Stimulated activated CD4-positive, alpha-beta T cell treated with anti-CD3 and anti-CD28 coated beads, Interleukin-4, amount 100 ng/mL, for 1 hour (primary cell): ENCODE measurements around the gene ELOF1.
A peak's percentile ranks its signal among the peaks of the same experiment; 100 is the strongest.

Experiments used
- DNase-seq: peaks from one replicate; pipeline ENCODE4 v3.0.0-alpha.2; 2020

Gene ELOF1

GRCh38 chr19:11534538-11534937 lies 24.5 kb downstream of the ELOF1 start:
- no peak for DNase-seq

- peak; percentile 46 for DNase-seq
Observed at GRCh38 chr19:11530432-11530831, 28.6 kb downstream of the ELOF1 start.

- DNase-seq, result peak; percentile 92
Observed at GRCh38 chr19:11528551-11529341, 30.3 kb downstream of the ELOF1 start, which contains the start of gene ECSIT. Gene ECSIT, minus strand, starts transcription at chr19:11529134. Its CDS starts 9,964 bp downstream, at chr19:11519170.

DNA sequence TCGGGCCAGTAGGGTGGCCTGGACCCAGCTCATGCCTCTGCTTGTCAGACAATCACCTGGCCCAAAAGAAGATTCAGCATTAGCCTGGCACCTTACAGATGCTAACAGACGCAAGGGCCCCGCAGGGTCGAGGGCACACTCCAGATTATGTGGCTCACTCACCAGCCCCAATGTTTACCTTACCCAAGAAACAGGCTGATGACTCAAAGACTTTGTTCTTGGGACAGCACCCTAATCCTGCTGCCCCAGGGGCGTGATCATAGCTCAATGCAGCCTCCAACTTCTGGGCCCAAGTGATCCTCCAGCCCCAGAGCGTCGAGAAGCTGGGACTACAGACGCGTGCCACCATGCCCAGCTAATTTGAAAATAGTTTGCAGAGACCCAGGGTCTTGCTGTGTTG lies 39.9 kb downstream of the ELOF1 start:
- DNase-seq, result no peak

DNA sequence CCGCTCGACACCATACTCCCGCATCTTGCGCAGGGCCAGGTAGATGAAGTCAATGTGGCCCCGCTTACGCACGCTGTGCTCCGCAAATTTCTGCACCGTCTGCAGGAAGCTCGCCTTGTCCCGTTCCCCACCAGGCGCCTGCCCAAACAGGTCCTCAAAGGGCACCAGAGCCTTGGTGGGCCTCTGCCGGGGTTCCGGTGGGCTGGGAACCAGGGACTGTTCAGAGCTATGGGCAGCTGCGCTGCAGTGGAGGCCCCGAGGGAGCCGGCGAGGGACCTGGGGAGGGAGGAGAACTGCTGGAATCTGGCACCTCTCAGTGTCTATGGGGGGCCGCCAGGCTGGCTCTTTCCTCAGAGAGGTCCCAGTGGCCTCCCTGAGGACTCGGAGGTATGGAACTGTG lies 45.1 kb downstream of the ELOF1 start:
- no peak for DNase-seq

- no peak for DNase-seq
Observed at GRCh38 chr19:11510444-11510843, 48.6 kb downstream of the ELOF1 start.

GRCh38 chr19:11507370-11508078 lies 51.5 kb downstream of the ELOF1 start:
- DNase-seq, result no peak

- no peak for DNase-seq
Observed at GRCh38 chr19:11506967-11507366, 52.1 kb downstream of the ELOF1 start.

- no peak for DNase-seq
Observed at GRCh38 chr19:11506101-11506555, 52.9 kb downstream of the ELOF1 start.

GRCh38 chr19:11505504-11506100 lies 53.4 kb downstream of the ELOF1 start, which contains the start of gene ZNF653:
Gene ZNF653, minus strand, starts transcription at chr19:11505839. Its CDS starts 53 bp downstream, at chr19:11505786.
- DNase-seq, result peak; percentile 91

DNA sequence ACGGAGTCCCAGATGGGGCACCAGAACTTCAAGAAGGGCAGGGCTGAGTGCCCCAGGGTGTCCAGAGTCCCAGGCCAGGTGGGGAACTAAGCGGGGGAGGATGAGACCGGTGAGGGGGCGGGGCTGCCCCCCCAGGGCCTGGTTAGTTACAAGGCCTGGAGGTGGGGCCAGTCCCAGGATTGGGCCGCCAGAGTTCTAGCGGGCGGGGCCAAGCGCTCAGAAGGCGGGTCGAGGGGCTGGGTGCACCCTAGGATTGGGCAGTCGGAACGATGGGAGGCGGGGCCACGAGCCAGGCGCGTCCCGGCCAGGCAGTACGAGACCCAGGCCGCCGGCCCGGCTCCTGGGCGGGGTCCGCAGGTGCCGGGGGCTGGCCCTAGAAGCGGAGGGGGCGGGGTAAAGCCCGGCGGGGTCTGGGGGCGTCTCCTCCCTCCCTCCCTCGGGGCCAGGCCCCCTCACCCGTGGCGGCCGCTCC lies 54.0 kb downstream of the ELOF1 start:
- peak; percentile 97 for DNase-seq

GRCh38 chr19:11504502-11505031 lies 54.5 kb downstream of the ELOF1 start:
- no peak for DNase-seq
